Epithelial cell of proximal tubule (primary cell): Measurements from ENCODE around the gene LRRD1. TPM values are rescaled to one million over a fixed set of nuclear protein-coding genes. Genes with fewer than 3 reads are reported as not detected.
"Not testable (repeated sequence)": the region's sequence is repeated elsewhere in the genome, so short reads cannot be mapped to it uniquely, and the experiment has no call there.

Experiments
- DNase-seq: peaks from one replicate; pipeline ENCODE4 v3.0.0-alpha.2; 2011; ENCODE audit warnings: low read depth
- H3K4me3 ChIP-seq: 2 replicates; pipeline ENCODE4 v1.5.1; 2011; ENCODE audit warnings: low read depth, mild to moderate bottlenecking, low read length
- CTCF ChIP-seq: conservative IDR thresholded peaks from 2 replicates; pipeline ENCODE4 v1.5.1; 2012; ENCODE audit warnings: low read depth, mild to moderate bottlenecking, low read length
- total RNA-seq: library from RNA; depleted of rRNA; stranded (reverse); fragments of >200 nt; gene quantifications from 2 replicates; pipeline ENCODE4 v1.2.3, GENCODE V29; 2015

LRRD1 gene
- total RNA-seq, 1 donor from 2014 or later: not detected

GRCh38 chr7:92158660-92159575 is 20.0 kb downstream of the LRRD1 start:
- no peak for TF ChIP-seq CTCF
- no peak for DNase-seq
- H3K4me3 ChIP-seq: no peak overlapping the region

GRCh38 chr7:92156990-92157389 is 22.0 kb downstream of the LRRD1 start:
- no peak overlapping the region for H3K4me3 ChIP-seq
- DNase-seq: no peak
- TF ChIP-seq CTCF: no peak

GRCh38 chr7:92155108-92155739 is 23.7 kb downstream of the LRRD1 start:
- no peak for TF ChIP-seq CTCF
- no peak for DNase-seq
- no peak overlapping the region for H3K4me3 ChIP-seq

DNA sequence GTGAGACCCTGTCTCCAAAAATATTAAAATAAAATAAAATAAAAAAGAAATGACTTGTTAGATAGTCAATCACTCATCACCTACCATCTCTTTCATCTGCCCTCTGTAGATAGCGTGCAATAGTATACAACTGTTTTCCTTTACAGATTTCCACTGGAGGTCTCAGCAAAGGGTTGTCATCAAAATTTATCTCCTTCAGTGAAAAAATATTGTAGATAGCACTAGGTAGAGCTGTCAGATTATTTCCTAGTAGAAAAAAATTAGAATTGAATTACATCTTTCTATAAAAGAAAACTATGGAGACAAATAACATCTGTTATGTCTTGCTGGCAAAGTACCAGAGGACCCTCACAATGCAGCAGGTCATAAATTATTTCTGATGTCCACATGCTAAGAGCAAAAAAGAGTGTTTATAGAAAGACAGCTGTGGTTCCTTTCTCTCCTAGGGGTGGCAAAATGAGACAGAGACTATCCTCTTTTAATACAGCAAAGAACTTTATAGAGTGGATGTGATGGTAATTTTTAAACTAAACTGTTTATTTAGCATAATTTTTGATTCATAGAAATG is 28.4 kb downstream of the LRRD1 start:
- no peak for TF ChIP-seq CTCF
- H3K4me3 ChIP-seq: no peak overlapping the region
- no peak for DNase-seq

DNA sequence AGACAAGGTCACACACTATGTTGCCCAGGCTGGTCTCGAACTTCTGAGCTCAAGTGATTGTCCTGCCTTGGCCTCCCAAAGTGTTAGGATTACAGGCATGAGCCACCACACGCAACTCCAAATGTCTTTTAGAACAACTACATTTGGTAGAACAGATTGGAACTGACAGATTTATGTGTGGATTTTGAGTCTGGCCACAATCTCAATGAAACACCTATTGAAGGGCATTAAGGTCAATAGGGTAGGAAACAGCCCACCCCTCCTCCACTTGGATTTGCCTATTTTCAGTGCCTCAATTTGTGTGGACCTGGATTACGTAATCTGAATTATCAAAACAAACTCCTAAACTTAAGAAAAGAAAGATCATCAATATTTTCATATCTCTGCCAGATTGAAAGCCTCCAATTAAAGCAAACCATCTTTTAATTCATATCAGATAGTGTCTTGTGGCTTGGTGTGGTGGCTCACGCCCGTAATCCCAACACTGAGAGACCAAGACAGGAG is 29.2 kb downstream of the LRRD1 start:
- no peak for DNase-seq
- no peak overlapping the region for H3K4me3 ChIP-seq
- no peak for TF ChIP-seq CTCF

DNA sequence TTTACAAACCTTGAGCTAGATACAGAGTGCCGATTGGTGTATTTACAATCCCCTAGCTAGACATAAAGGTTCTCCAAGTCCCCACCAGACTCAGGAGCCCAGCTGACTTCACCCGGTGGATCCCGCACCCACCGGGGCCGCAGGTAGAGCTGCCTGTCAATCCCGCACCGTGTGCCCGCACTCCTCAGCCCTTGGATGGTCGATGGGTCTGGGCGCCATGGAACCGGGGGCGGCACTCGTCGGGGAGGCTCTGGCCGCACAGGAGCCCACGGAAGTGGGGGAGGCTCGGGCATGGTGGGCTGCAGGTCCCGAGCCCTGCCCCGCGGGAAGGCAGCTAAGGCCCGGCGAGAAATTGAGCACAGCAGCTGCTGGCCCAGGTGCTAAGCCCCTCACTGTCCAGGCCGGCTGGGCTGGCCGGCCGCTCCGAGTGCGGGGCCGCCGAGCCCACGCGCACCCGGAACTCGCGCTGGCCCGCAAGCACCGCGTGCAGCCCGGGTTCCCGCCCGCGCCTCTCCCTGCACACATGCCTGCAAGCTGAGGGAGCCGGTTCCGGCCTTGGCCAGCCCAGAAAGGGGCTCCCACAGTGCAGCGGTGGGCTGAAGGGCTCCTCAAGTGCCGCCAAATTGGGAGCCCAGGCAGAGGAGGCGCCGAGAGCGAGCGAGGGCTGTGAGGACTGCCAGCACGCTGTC is 35.6 kb downstream of the LRRD1 start:
- DNase-seq, H3K4me3 ChIP-seq: not testable (repeated sequence)

GRCh38 chr7:92142791-92143190 is 36.2 kb downstream of the LRRD1 start:
- not testable (repeated sequence) for DNase-seq, H3K4me3 ChIP-seq
